Measurements from ENCODE around the gene ARMC12.
A peak's percentile ranks its signal among the peaks of the same experiment; 100 is the strongest.

ARMC12 gene

DNA sequence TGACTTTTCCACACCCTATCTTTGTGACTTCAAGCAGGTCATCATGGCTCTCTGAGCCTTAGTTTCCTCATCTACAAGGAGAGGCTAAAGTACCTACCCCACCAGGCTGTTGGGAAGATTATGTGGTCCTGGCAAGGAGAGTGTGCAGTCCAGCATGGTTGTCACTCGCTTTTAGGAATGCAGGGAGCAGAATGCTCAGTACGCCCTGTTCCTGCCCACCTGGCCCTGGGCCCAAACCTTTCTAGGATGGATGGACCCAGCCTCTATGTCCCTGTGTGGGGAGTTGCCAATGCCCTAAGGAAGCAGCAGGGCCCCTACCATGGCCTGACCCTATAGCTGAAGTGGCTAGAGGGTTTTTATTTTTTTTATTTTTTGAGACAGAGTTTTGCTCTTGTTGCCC, 41.6 kb downstream of the ARMC12 start:
- no peak for DNase-seq

DNA sequence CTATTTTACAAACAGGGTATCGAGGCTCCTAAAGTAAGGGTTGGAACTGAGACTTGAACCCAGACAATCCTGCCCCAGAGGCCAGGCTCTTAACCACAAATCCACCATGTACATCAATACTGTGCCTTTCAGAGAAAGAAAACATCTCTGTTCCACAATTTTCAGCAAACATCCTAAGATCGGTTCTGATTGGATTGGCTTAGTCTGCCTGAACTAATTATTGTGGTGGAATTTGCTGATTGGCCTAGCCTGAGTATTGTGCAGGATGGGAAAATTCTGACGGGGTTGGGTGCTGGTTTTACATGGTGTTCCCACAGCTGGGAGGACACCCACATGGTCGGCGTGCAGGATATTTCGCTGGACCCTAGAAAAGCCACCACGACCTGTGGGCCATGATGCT, 43.9 kb downstream of the ARMC12 start, which contains the start of gene CLPSL1:
TSS of gene CLPSL1 (plus strand) at position 301 of the 400 bp plus-strand sequence. CDS start at position 393, 92 bp downstream.
- no peak for DNase-seq

DNA sequence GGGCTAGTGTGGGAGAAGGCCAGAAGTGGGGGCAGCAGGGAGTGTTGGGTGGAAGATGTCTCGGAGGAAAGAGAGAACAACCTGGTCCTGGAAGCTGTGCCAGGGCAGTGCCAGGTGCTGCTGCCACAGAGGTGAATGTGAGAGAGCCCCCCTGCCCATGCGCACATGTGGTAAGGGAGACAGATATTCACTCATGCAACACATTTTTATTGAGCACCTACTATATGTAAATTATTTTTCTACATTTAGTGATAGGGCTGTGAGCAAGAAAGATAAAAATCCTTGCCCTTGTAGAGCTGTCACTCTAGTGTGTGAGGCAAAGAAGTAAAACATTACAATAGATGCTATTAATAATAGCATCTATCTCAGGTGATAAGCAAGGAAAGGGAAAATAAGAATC, 44.5 kb downstream of the ARMC12 start:
- no peak for DNase-seq

DNA sequence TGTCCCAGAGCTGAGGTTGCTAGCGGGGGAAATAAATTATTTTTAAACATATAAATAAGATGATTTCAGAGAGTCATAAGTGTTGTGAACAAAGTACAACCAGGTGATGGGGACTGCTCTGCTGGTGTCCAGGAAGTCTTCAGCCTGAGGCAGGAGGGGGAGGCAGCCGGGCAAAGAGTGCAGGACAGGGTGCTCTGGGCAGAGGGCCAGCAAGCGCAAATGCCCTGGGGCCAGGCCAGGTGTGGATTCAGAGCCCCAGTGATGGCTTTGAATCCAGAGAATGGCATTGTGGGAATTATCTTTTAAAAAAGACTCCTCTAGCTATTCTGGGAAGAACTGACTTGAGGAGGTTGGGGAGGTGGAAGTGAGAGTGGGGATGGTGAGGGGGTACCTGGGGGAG, 45.6 kb downstream of the ARMC12 start:
- DNase-seq = no peak

DNA sequence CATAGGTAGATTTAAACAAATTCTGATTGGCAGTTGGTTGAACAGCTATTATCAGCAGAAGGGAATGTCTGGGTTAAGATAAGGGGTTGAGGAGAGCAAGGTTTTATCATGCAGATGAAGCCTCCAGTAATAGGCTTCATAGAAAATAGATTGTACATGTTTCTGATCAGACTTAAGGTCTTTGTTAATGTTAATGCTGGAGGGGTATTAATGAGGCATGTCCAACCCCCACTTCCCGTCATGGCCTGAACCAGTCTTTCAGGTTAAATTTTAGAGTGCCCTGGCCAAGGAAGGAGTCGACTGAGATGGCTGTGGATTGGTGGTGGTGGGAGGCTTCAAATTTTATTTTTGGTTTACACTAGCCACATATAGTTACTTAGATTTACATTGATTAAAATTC, 47.4 kb downstream of the ARMC12 start:
- no peak for DNase-seq

DNA sequence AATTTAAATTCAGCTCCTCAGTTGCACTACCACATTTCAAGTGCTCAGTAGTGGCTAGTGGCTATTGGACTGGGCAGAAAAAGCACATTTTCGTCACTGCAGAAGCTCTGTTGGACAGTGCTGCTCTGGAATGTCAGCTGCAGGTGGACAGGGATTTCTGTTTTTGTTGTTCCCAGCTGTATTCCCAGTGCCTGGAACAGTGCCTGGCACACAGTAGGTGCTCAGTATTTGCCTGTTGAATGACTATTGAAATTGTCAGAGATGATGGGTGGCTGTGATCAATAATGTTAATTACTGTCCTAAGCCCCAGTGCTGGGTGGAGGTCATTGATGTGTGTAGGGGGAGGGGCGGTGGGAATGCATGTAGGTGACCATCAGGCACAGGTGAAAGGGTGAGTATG, 49.4 kb downstream of the ARMC12 start:
- no peak for DNase-seq

DNA sequence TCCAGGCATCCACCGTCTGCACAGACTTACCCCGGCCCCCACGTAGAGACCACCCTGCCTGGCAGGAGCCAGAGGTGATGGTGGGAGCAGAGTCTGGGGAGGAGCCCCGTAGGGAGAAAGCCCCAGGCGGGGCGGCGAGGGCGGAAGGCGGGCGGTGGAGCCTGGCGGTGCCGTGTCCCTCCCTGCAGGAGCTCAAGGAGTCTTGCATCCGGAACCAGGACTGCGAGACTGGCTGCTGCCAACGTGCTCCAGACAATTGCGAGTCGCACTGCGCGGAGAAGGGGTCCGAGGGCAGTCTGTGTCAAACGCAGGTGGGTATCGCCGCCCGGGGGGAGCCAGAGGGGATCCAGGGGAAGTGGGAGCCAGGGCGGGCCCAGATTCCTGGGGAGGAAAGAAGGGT, 50.0 kb downstream of the ARMC12 start:
- DNase-seq = no peak

DNA sequence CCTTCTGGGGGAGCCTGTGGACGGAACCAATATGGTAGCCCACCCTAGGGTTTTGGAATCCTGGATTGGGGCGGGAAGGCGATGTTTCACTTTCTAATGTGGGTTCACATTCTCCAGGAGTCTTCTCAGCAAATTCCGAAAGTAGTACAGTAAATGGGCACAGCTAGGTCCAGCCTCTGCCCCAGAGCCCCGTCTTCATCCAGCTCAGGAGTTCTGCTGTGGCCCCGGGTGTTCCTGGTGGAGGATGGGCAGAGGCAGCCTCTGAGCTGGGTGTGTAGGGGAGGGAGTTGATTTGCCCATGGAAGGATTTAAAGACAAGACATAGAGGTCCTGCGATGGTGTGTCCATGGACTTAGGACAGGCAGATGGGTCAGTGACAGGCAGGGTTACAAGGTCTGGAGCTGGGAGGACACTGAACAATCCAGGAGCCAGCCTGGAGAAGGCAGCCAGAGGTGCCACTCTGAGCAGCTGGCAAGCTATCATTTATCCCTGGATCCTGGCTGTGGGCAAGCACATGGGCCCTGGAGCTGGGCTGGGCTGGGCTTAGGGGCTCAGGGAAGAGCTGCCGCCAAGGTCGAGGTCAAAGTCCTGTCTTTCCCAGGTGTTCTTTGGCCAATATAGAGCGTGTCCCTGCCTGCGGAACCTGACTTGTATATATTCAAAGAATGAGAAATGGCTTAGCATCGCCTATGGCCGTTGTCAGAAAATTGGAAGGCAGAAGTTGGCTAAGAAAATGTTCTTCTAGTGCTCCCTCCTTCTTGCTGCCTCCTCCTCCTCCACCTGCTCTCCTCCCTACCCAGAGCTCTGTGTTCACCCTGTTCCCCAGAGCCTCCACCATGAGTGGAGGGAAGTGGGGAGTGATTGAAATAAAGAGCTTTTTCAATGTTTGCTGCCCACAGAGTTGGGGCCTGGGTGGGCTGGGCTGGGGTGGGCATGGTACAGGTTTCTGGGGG, 50.7 kb downstream of the ARMC12 start:
- no peak for DNase-seq

DNA sequence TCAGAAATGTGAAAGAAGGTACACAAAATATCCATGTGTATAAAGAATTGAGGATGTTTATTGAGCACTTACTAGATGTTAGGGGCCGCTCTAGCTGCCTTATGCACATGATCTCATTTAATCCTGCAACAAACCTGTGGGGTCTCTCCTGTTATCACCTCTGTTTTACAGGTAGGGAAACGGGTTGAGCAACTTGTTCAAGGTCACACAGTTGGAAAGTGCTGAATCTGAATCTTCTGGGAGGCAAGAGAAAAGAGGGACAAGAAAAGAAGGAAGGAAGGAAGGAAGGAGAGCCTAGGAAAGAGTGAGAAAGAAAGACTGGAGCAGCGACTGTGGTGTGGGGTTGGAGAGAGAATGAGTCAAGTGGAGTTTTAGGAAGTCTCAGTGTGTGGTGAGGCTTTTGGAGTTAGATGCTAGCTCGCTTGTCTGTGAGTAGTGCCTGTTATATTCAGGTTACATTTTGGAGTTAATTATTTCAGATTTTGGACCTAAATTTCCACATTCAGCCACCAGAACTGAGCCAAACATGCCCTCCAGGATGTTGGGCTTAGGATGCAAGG, 51.7 kb downstream of the ARMC12 start:
- no peak for DNase-seq

DNA sequence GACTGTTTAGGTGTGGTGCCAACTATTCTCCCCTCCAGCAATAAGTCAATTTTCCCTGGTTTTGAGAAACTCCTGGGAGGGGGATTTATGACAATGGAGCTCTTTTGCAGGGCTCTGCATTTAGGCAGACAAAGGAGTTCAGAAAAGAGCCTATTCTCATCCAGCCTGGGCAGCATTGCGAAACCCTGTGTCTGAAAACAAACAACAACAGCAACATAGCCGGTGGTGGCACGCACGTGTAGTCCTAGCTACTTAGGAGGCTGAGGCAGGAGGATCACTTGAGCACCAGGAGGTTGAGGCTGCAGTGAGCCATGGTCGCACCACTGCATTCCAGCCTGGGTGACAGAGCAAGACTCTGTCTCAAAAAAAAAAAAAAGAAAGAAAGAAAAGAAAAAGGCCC, 53.9 kb downstream of the ARMC12 start:
- no peak for DNase-seq

DNA sequence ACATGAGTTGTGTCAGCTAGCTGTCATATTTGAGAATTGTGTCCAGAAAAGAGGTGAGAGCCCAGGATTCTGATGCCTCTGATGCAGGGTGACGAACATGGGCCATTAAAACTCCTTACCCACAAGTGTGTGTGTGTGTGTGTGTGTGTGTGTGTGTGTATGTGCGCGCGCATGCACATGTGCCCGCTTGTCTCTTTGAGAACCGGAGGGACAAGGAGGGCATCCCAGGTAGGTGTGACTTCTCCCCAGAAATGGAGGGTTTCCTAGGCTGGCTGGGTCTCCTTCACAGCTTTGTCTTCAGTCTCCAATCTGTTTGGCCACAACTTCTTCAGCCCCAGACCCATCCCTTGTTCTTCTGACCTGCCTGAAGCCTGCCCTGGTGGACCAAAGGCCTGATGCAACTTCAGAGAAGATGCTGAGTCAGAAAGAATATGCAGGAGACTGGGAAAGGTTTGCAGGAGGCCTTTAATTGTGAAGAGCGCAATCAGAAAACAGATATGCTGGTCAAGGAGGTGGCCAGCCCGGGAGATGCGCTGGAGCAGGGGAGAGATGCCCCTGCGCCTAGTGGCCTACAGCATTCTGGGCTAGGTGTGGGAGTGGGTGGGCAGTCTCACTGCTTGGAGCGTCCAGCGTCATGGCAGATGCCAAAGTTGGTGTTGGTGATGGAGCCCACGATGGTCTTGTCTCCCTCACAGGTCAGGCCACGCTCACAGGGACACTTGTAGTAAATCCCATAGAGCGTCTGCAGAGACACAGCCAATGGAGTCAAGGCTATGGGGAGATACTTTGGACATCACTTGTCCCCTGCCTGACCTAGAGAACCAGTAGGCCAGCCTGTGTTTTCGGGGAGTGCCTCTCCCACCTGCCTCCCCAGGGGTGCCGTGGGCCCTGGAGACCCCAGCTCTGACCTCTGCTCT, 58.0 kb downstream of the ARMC12 start:
- DNase-seq = no peak

DNA sequence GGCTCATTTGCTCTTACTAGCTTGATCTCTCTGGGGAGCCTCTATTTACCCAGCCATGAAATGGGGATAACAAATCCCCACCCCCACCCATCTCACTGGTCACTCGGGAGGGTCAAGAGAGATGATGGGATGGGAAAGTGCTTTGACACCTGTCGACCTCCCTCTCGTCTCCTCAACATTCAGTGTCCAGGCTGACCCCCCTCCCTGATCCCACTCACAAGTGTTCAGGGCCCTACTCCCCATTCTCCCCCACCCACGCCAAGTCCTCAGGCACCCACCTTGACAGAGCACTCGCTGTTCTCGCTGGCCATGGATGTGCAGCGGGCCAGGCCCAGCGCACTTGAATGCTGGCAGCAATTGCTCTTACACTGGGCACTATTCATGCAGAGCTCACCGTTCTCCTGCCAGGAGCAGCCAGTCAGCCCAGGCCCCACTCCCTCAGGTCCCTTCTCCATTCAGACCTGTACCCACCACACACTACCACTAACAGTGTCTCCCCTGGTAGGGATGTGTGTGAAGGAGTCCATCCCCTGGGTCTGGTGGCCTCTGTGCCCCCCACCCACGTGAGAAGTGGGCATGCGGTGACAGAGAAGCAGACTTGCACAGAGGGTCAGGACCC, 58.7 kb downstream of the ARMC12 start:
- no peak for DNase-seq

DNA sequence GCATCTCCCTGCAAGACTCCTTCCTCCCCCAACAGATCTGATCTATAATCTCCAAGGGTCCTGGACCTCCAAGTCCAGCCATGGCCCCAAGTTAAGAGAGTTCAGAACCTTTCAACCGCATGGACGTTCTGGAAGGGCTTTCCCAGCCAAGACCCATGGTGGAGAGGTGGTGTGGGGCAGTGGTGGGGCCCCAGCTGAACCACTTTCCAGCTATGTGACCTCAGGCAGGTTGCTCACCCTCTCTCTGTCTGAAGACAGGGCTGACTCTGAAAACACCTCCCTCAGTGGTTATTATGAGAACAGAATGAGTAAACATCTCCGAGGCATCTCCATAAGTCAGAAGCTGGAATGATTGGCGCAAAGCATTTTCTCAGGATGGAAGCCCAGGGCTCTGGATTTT, 59.4 kb downstream of the ARMC12 start:
- no peak for DNase-seq

DNA sequence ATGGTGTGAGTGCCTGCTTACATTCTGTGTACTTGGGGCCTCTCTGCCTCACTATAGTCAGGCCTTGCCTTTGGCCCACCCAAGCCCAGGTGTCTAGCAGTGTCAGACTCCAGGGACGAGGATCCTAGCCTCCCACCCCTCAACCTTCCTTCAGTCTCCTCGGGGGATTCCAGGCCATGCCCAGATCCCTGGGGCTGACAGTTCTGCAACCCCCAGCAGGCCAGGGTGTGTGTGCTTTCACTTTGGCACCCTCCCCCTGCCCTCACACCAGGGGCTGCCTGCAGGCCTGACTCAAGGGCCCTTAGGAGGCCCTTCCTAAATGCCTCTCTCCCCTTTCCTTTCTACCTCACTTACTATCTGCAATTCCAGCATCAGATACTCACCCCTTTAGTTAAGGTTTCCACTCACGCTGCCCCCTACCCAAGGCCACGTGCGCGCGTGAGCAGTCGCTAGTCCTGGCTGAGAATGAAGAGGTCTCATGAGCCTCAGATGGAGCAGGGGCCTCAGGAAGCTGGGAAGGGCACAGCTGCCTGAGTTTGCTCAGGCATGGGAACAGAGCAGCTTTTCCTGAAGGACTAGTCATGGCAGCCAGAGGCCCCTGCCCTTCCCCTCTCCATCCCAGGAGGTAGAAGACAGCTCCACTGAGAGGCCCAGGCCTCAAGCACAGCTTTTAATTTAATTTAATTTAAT, 61.1 kb downstream of the ARMC12 start:
- DNase-seq = peak; percentile 49
